B cell (primary cell): ENCODE results near the gene AK9. TPM values are rescaled to one million over a fixed set of nuclear protein-coding genes. Genes with fewer than 3 reads are reported as not detected.
A peak's percentile ranks its signal among the peaks of the same experiment; 100 is the strongest.

ENCODE experiments used
- ATAC-seq: fragments of 200-7000 bp; cut with Tn5 transposase; one replicate; pipeline ENCODE4 v1.10.0; 2021; ENCODE audit warnings: low read depth, mild to moderate bottlenecking, moderate number of reproducible peaks, moderate library complexity
- CTCF ChIA-PET: fragments of 350-600 bp; sonication (Branson Sonifier 250); formaldehyde crosslinking; loops from one replicate; lab custom pipeline; 2021; ENCODE audit warnings: antibody characterized with exemption, inconsistent platforms; lab: Charles Lee
- POLR2A ChIA-PET: fragments of 350-600 bp; sonication (Branson Sonifier 250); formaldehyde crosslinking; loops from one replicate; lab custom pipeline; 2021; ENCODE audit warnings: antibody characterized with exemption; lab: Charles Lee
- DNase-seq: peaks from one replicate; pipeline ENCODE4 v3.0.0; 2013
- H2AFZ ChIP-seq: 2 replicates; pipeline ENCODE4 v1.6.1; 2012; ENCODE audit warnings: mild to moderate bottlenecking, low read depth, low read length; ENCODE audit not compliant: insufficient read depth, poor library complexity, severe bottlenecking
- H3K27ac ChIP-seq, 2 donors: 1 replicate in 1 of 2; 2 replicates in 1 of 2; pipeline ENCODE4 v1.5.1; 2012 to 2013; ENCODE audit warnings: low read length in 2 of 2, mild to moderate bottlenecking in 2 of 2, moderate library complexity in 1 of 2
- H3K27me3 ChIP-seq, 4 experiments: fragments of 200-600 bp in 1 of 4; sonication (generic) in 1 of 4; replicated peaks in 1 of 4; 1 replicate in 2 of 4; 2 replicates in 2 of 4; pipeline versions ENCODE4 v1.6.1 to v1.7.0; 2013 to 2016; ENCODE audit warnings: low read length in 3 of 4, mild to moderate bottlenecking in 2 of 4, mixed read lengths in 1 of 4, moderate library complexity in 1 of 4; ENCODE audit not compliant: insufficient read depth in 4 of 4, control insufficient read depth in 3 of 4; ENCODE audit errors: control extremely low read depth in 1 of 4
- H3K36me3 ChIP-seq, 2 experiments: replicated peaks in 1 of 2; 1 replicate in 1 of 2; 2 replicates in 1 of 2; pipeline versions ENCODE4 v1.6.1 to v1.7.1; 2013; ENCODE audit warnings: low read length in 1 of 2; ENCODE audit not compliant: insufficient read depth in 2 of 2, control insufficient read depth in 1 of 2; ENCODE audit errors: control extremely low read depth in 1 of 2, extremely low read depth in 1 of 2
- H3K4me1 ChIP-seq, 2 donors: fragments of 200-600 bp in 1 of 2; sonication (generic) in 1 of 2; 1 replicate in 1 of 2; 2 replicates in 1 of 2; pipeline versions ENCODE4 v1.5.1 to v1.6.1; 2013 to 2017; ENCODE audit warnings: low read length in 2 of 2; ENCODE audit not compliant: control insufficient read depth in 2 of 2, insufficient read depth in 2 of 2
- H3K4me2 ChIP-seq: replicated peaks from 2 replicates; pipeline ENCODE3; 2012; ENCODE audit warnings: mild to moderate bottlenecking, low read depth, low read length; ENCODE audit not compliant: poor library complexity, severe bottlenecking
- H3K4me3 ChIP-seq, 5 experiments: fragments of 200-600 bp in 1 of 5; sonication (generic) in 1 of 5; 1 replicate in 3 of 5; 2 replicates in 2 of 5; pipeline versions ENCODE4 v1.5.1 to v1.7.0; 2011 to 2016; ENCODE audit warnings: low read length in 4 of 5, mild to moderate bottlenecking in 4 of 5, low read depth in 2 of 5, control low read depth in 1 of 5, moderate library complexity in 1 of 5; ENCODE audit not compliant: insufficient read depth in 1 of 5; ENCODE audit errors: control extremely low read depth in 1 of 5, extremely low read depth in 1 of 5
- H3K79me2 ChIP-seq: fragments of 200-600 bp; sonication (generic); one replicate; pipeline ENCODE4 v1.6.0; 2016; ENCODE audit warnings: low read length; ENCODE audit not compliant: control insufficient read depth, insufficient read depth
- H3K9ac ChIP-seq: fragments of 200-600 bp; sonication (generic); 2 replicates; pipeline ENCODE4 v1.6.1; 2017; ENCODE audit warnings: mild to moderate bottlenecking, low read length, moderate library complexity
- H3K9me3 ChIP-seq, 3 donors: one replicate each; pipeline versions ENCODE4 v1.6.1 to v1.7.1; 2013; ENCODE audit warnings: low read length in 2 of 3; ENCODE audit not compliant: control insufficient read depth in 2 of 3, insufficient read depth in 1 of 3; ENCODE audit errors: control extremely low read depth in 1 of 3
- H4K20me1 ChIP-seq: 2 replicates; pipeline ENCODE4 v1.6.0; 2012; ENCODE audit warnings: mild to moderate bottlenecking, low read length; ENCODE audit not compliant: insufficient read depth, control insufficient read depth, poor library complexity, severe bottlenecking
- H3K27ac Mint-ChIP-seq: one replicate; pipeline ENCODE4 v1.8.0; 2021; ENCODE audit warnings: mixed read lengths
- H3K27me3 Mint-ChIP-seq: one replicate; pipeline ENCODE4 v1.8.0; 2021; ENCODE audit warnings: mixed read lengths
- H3K4me1 Mint-ChIP-seq: one replicate; pipeline ENCODE4 v1.8.0; 2021; ENCODE audit warnings: mixed read lengths
- H3K4me3 Mint-ChIP-seq: one replicate; pipeline ENCODE4 v1.8.0; 2021; ENCODE audit warnings: mixed read lengths
- H3K9me3 Mint-ChIP-seq: one replicate; pipeline ENCODE4 v1.8.0; 2022; ENCODE audit warnings: mixed read lengths; ENCODE audit not compliant: insufficient read depth
- CTCF ChIP-seq: fragments of 200-600 bp; IDR thresholded peaks from one replicate; pipeline ENCODE4 v1.8.0; 2022; ENCODE audit warnings: antibody characterized with exemption, mild to moderate bottlenecking
- EZH2 ChIP-seq: IDR thresholded peaks from 2 replicates; pipeline ENCODE4 v1.6.1; 2012; ENCODE audit warnings: borderline replicate concordance, low read depth, mild to moderate bottlenecking, moderate library complexity, low read length; ENCODE audit not compliant: insufficient read depth, poor library complexity, severe bottlenecking
- WGBS: methylation state at CpG from one replicate; pipeline ENCODE4 v1.1.5; 2013; ENCODE audit warnings: missing lambda C conversion rate; ENCODE audit not compliant: insufficient coverage; 5-methylcytosine and 5-hydroxymethylcytosine counted together
- intact Hi-C: fragments of 100-400 bp; cut with micrococcal nuclease; formaldehyde crosslinking; loops from one replicate; pipeline ENCODE4 v1.10.0; 2022
- polyA plus RNA-seq: library from polyadenylated mRNA; depleted of rRNA; stranded (reverse); fragments of >200 nt; gene quantifications from 2 replicates; pipeline ENCODE4 v1.2.3, GENCODE V29; 2012
- total RNA-seq, 2 donors: library from RNA; stranded (reverse); fragments of 120-200 nt in 1 of 2; gene quantifications; 1 replicate in 1 of 2; 2 replicates in 1 of 2; pipeline versions ENCODE4 v1.2.3 to v1.2.4, GENCODE V29; 2013 to 2022

The AK9 gene
- total and polyA plus RNA-seq, 2 donors (not counting 1 experiment from before 2014, with no cell fraction given): 6.4 to 26.5 TPM

- H4K20me1 ChIP-seq: no peaks in the 10 kb centered on the region
- no peaks in the 10 kb centered on the region for H3K27me3 Mint-ChIP-seq
- ATAC-seq: no peak
- H3K27me3 ChIP-seq: no peaks in the 10 kb centered on the region
- TF ChIP-seq EZH2 (no peak), CTCF (no peak)
- ChIA-PET CTCF (interaction anchor here (1.0 to 1.1 kb wide), 2 partner anchors 36 to 299 kb away, joined by 4 to 5 read pairs; no protein-coding TSS in a partner anchor), POLR2A (no interaction called here)
- H3K27ac Mint-ChIP-seq: no peak overlapping the region
- intact Hi-C loops: no loop called here
- DNase-seq: no peak
- peaks cover 0 to 3% (median 0%) of the 10 kb centered on the region in 3 donors for H3K9me3 ChIP-seq
- H3K4me3 Mint-ChIP-seq: no peak overlapping the region
- no peak overlapping the region for H3K9ac ChIP-seq
- H3K4me1 Mint-ChIP-seq: peaks cover 11% of the 10 kb centered on the region
- H2AFZ ChIP-seq: no peak overlapping the region
- no peak overlapping the region for H3K4me2 ChIP-seq
- H3K79me2 ChIP-seq: no peaks in the 10 kb centered on the region
- no CpG with 5 or more reads among the region's 7 CpGs for WGBS
- H3K4me3 ChIP-seq: no peak overlapping the region
- H3K36me3 ChIP-seq: peaks cover 18 to 44% of the 10 kb centered on the region in 2 experiments
- peaks cover 3% of the 10 kb centered on the region for H3K9me3 Mint-ChIP-seq
- H3K4me1 ChIP-seq: peaks cover 4% of the 10 kb centered on the region in 2 donors
- H3K27ac ChIP-seq: peak overlapping the region in 1 of 2 donors; percentile 40
Observed at GRCh38 chr6:109740787-109741186, 49.8 kb upstream of the AK9 start.

DNA sequence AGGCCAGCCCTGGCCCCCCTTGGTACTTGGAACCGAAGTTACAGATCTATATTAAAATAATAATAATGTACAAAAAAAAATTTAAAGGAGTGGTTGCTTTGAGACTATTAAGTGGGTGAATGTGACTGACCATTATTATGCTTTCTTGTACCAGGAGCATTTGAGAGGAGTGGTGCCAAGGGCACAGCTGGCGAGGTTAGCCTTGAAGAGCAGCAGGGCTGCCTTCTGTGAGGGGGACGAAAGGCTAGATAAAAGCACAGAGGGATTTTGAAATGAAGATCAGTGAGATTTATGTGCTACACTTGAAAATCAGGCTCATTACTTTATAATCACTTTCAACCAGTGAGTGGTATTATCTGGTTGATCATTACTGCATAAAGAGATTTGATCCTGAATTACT lies 48.7 kb upstream of the AK9 start:
- intact Hi-C loops: no loop called here
- H3K4me1 ChIP-seq: peaks cover 4% of the 10 kb centered on the region in 2 donors
- no peaks in the 10 kb centered on the region for H3K79me2 ChIP-seq
- H3K4me3 ChIP-seq: no peak overlapping the region
- H2AFZ ChIP-seq: no peak overlapping the region
- H3K4me3 Mint-ChIP-seq: no peak overlapping the region
- POLR2A ChIA-PET: interaction anchor here (0.6 kb wide), 1 partner anchor 379 kb away, joined by 3 read pairs; no protein-coding TSS in a partner anchor
- no CpG with 5 or more reads among the region's 3 CpGs for WGBS
- no peak overlapping the region for H3K9ac ChIP-seq
- CTCF ChIA-PET: interaction anchor here (1.0 to 1.1 kb wide), 2 partner anchors 35 to 300 kb away, joined by 4 to 5 read pairs; no protein-coding TSS in a partner anchor
- DNase-seq (no peak), ATAC-seq (no peak)
- TF ChIP-seq EZH2 (no peak), CTCF (no peak)
- peaks cover 3% of the 10 kb centered on the region for H3K9me3 Mint-ChIP-seq
- H4K20me1 ChIP-seq: no peaks in the 10 kb centered on the region
- H3K27ac Mint-ChIP-seq: no peak overlapping the region
- H3K9me3 ChIP-seq: peaks cover 0 to 3% (median 0%) of the 10 kb centered on the region in 3 donors
- peaks cover 18 to 52% of the 10 kb centered on the region in 2 experiments for H3K36me3 ChIP-seq
- peaks cover 11% of the 10 kb centered on the region for H3K4me1 Mint-ChIP-seq
- no peaks in the 10 kb centered on the region for H3K27me3 Mint-ChIP-seq
- no peak overlapping the region for H3K4me2 ChIP-seq
- no peaks in the 10 kb centered on the region for H3K27me3 ChIP-seq
- H3K27ac ChIP-seq: no peak overlapping the region
